Mesendoderm (in vitro differentiated cells): Measurements from ENCODE around the gene MRTFA.

ENCODE experiments used
- DNase-seq: peaks from one replicate; pipeline ENCODE4 v3.0.0; 2013
- H2AK5ac ChIP-seq: 2 replicates; pipeline ENCODE4 v1.6.1; 2013; ENCODE audit warnings: low read length, inconsistent platforms
- H2BK120ac ChIP-seq: 2 replicates; pipeline ENCODE4 v1.6.1; 2013; ENCODE audit warnings: low read depth, mild to moderate bottlenecking, low read length, moderate library complexity, mixed read lengths
- H2BK15ac ChIP-seq: replicated peaks from 2 replicates; pipeline ENCODE4 v1.6.1; 2013; ENCODE audit warnings: low read depth, mild to moderate bottlenecking, moderate library complexity
- H2BK5ac ChIP-seq: 2 replicates; pipeline ENCODE4 v1.6.1; 2013; ENCODE audit warnings: low read length, inconsistent platforms
- H3K18ac ChIP-seq: 2 replicates; pipeline ENCODE4 v1.6.1; 2013; ENCODE audit warnings: mild to moderate bottlenecking, low read length, mixed read lengths
- H3K23ac ChIP-seq: one replicate; pipeline ENCODE4 v1.6.1; 2013; ENCODE audit warnings: low read length
- H3K27ac ChIP-seq: 2 replicates; pipeline ENCODE4 v1.5.1; 2013; ENCODE audit warnings: low read depth, mild to moderate bottlenecking, inconsistent platforms, low read length, moderate library complexity
- H3K27me3 ChIP-seq: 2 replicates; pipeline ENCODE4 v1.6.1; 2013; ENCODE audit warnings: low read length, control low read depth, mild to moderate bottlenecking, inconsistent platforms; ENCODE audit not compliant: insufficient read depth, poor library complexity
- H3K36me3 ChIP-seq: 2 replicates; pipeline ENCODE4 v1.6.1; 2013; ENCODE audit warnings: low read length, inconsistent platforms; ENCODE audit not compliant: control insufficient read depth, insufficient read depth
- H3K4ac ChIP-seq: one replicate; pipeline ENCODE4 v1.6.1; 2013; ENCODE audit warnings: low read depth, mild to moderate bottlenecking, low read length, moderate library complexity
- H3K4me1 ChIP-seq: 2 replicates; pipeline ENCODE4 v1.6.1; 2013; ENCODE audit warnings: low read depth, low read length, inconsistent platforms; ENCODE audit not compliant: control insufficient read depth
- H3K4me2 ChIP-seq: 2 replicates; pipeline ENCODE4 v1.6.1; 2013; ENCODE audit warnings: low read length
- H3K4me3 ChIP-seq: 2 replicates; pipeline ENCODE4 v1.5.1; 2013; ENCODE audit warnings: mild to moderate bottlenecking, low read length
- H3K56ac ChIP-seq: one replicate; pipeline ENCODE4 v1.6.1; 2013; ENCODE audit warnings: low read length
- H3K79me1 ChIP-seq: 2 replicates; pipeline ENCODE4 v1.6.1; 2013; ENCODE audit warnings: low read length, inconsistent platforms
- H3K79me2 ChIP-seq: 2 replicates; pipeline ENCODE4 v1.6.1; 2013; ENCODE audit warnings: mild to moderate bottlenecking, low read length; ENCODE audit not compliant: control insufficient read depth, insufficient read depth
- H3K9ac ChIP-seq: 2 replicates; pipeline ENCODE4 v1.6.1; 2013; ENCODE audit warnings: low read length, inconsistent platforms
- H4K5ac ChIP-seq: one replicate; pipeline ENCODE4 v1.6.1; 2013; ENCODE audit warnings: low read length
- H4K8ac ChIP-seq: one replicate; pipeline ENCODE4 v1.6.1; 2013; ENCODE audit warnings: low read depth, mild to moderate bottlenecking, control low read depth, low read length, moderate library complexity
- WGBS: extraction: QIAGEN DNeasy Blood & Tissue Kit; methylation state at CpG from one replicate; pipeline ENCODE4 v1.1.7; 2013; ENCODE audit warnings: low lambda C conversion rate, missing lambda C conversion rate; ENCODE audit not compliant: insufficient coverage; ENCODE audit errors: extremely low coverage; 5-methylcytosine and 5-hydroxymethylcytosine counted together

MRTFA gene

GRCh38 chr22:40482886-40483285 is 153.6 kb downstream of the MRTFA start:
- Histone ChIP-seq H2AK5ac (no peak overlapping the region), H3K4me1 (peaks cover 15% of the 10 kb centered on the region), H4K8ac (no peak overlapping the region), H3K4me2 (no peak overlapping the region), H3K4me3 (no peak overlapping the region), H3K56ac (no peak overlapping the region), H2BK15ac (no peak overlapping the region), H3K4ac (no peak overlapping the region), H3K27me3 (no peaks in the 10 kb centered on the region), H2BK120ac (no peak overlapping the region), H3K36me3 (no peaks in the 10 kb centered on the region), H4K5ac (no peak overlapping the region), H2BK5ac (no peak overlapping the region), H3K27ac (no peak overlapping the region), H3K9ac (no peak overlapping the region), H3K18ac (peak overlapping the region; percentile 40), H3K23ac (no peak overlapping the region), H3K79me2 (no peaks in the 10 kb centered on the region), H3K79me1 (peaks cover 4% of the 10 kb centered on the region)
- WGBS = no CpG with 5 or more reads among the region's 5 CpGs
- DNase-seq = no peak

DNA sequence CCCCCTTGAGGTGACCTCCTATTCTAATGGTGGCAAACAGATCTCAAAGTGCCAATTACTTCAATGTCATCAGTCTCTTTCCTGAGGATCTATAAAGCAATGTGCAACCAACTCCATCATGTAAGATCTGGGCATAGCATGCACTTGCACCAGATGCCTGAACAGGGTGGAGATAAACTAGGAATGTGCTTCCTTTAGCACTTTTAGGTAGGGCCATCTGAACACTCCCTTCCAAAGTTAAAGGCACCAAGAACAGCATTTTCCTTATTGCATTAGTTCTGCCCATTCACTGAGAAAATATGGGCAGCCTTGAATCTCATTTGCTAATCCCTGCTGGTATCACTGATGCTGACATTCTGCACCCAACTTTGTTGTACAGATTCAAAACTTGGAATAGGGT is 154.1 kb downstream of the MRTFA start:
- H4K5ac ChIP-seq = no peak overlapping the region
- H3K23ac ChIP-seq = no peak overlapping the region
- no peak overlapping the region for H3K4me3 ChIP-seq
- H4K8ac ChIP-seq = no peak overlapping the region
- no peak overlapping the region for H2AK5ac ChIP-seq
- no peaks in the 10 kb centered on the region for H3K36me3 ChIP-seq
- no peak overlapping the region for H2BK5ac ChIP-seq
- H3K79me2 ChIP-seq = no peaks in the 10 kb centered on the region
- H3K27ac ChIP-seq = no peak overlapping the region
- no peak overlapping the region for H3K56ac ChIP-seq
- no peak overlapping the region for H2BK15ac ChIP-seq
- no peak overlapping the region for H3K4me2 ChIP-seq
- no peak for DNase-seq
- no peaks in the 10 kb centered on the region for H3K27me3 ChIP-seq
- H3K4ac ChIP-seq = no peak overlapping the region
- H2BK120ac ChIP-seq = no peak overlapping the region
- peaks cover 4% of the 10 kb centered on the region for H3K79me1 ChIP-seq
- no peak overlapping the region for H3K18ac ChIP-seq
- no peak overlapping the region for H3K9ac ChIP-seq
- peaks cover 15% of the 10 kb centered on the region for H3K4me1 ChIP-seq

DNA sequence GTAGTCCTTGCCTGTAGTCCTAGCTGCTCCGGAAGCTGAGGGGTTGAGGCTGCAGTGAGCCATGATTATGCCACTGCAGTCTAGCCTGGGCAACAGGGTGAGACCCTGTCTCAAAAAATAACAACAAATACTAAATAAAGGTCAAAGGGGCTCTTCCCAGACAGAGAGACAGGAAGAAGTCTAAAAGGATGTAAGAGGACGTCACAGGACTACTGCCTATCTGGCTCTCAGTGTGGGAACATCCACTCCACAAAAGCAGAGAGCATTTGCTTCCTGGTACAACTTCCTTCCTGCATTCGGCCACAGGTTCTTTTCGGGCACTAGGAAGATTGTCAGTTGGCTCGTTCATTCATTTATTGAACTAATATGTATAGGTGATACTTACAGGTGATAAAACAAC is 155.5 kb downstream of the MRTFA start:
- no peaks in the 10 kb centered on the region for H3K36me3 ChIP-seq
- no peak for DNase-seq
- no peak overlapping the region for H3K4me2 ChIP-seq
- no peak overlapping the region for H2BK15ac ChIP-seq
- H2BK5ac ChIP-seq = no peak overlapping the region
- no peak overlapping the region for H2AK5ac ChIP-seq
- no peaks in the 10 kb centered on the region for H3K79me2 ChIP-seq
- H4K8ac ChIP-seq = no peak overlapping the region
- peak overlapping the region; percentile 90 for H3K4ac ChIP-seq
- no peak overlapping the region for H3K23ac ChIP-seq
- H3K56ac ChIP-seq = no peak overlapping the region
- peak overlapping the region; percentile 90 for H3K18ac ChIP-seq
- WGBS = no CpG with 5 or more reads among the region's 5 CpGs
- no peak overlapping the region for H3K9ac ChIP-seq
- H3K79me1 ChIP-seq = peaks cover 4% of the 10 kb centered on the region
- peak overlapping the region; percentile 47 for H2BK120ac ChIP-seq
- H4K5ac ChIP-seq = no peak overlapping the region
- H3K4me3 ChIP-seq = no peak overlapping the region
- H3K27me3 ChIP-seq = no peaks in the 10 kb centered on the region
- H3K27ac ChIP-seq = no peak overlapping the region
- peaks cover 15% of the 10 kb centered on the region for H3K4me1 ChIP-seq

- Histone ChIP-seq H2BK15ac (no peak overlapping the region), H3K56ac (no peak overlapping the region), H3K18ac (peak overlapping the region; percentile 60), H4K8ac (no peak overlapping the region), H3K4me2 (no peak overlapping the region), H3K9ac (no peak overlapping the region), H3K27ac (no peak overlapping the region), H3K79me1 (peaks cover 4% of the 10 kb centered on the region), H4K5ac (no peak overlapping the region), H3K4me3 (no peak overlapping the region), H3K36me3 (no peaks in the 10 kb centered on the region), H2AK5ac (no peak overlapping the region), H3K4me1 (peaks cover 9% of the 10 kb centered on the region), H2BK5ac (no peak overlapping the region), H3K27me3 (no peaks in the 10 kb centered on the region), H3K4ac (no peak overlapping the region), H3K79me2 (no peaks in the 10 kb centered on the region), H3K23ac (no peak overlapping the region), H2BK120ac (no peak overlapping the region)
- DNase-seq = no peak
- no CpG with 5 or more reads among the region's 2 CpGs for WGBS
Measured at GRCh38 chr22:40479887-40480538, 156.5 kb downstream of the MRTFA start.

DNA sequence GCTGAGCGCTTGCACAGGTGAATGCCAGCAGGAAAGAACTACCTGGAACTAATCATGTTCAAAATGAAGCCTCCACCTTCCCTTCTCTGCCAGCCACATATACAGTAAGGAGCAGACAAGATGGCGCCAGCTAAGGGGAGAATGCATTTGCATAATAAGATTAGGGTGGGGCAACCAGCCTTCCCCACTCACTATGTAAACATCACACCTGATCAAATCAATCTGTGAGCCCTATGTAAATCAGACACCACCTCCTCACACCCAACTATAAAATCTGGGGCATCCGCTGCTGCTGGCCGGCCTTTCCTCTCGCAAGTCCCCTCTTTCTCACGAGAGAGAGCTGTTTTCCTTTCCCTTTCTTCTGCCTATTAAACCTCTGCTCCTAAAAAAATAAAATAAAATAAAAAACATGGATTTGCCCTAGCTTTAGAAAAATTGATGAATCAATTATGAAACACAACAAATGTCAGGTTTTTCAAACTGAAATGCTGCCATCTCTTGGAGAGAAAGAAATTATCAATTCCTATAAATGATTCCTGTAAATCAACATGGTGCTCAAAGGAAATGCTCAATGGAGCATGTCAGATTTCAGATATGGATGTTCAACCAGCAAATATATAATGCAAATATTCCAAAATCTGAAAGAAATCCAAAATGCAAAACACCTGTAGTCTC is 157.3 kb downstream of the MRTFA start:
- Histone ChIP-seq H3K9ac (no peak overlapping the region), H2BK120ac (peak overlapping the region; percentile 34), H3K4me1 (peaks cover 8% of the 10 kb centered on the region), H3K56ac (peak overlapping the region; percentile 47), H4K8ac (no peak overlapping the region), H2BK5ac (peak overlapping the region; percentile 81), H2BK15ac (no peak overlapping the region), H3K4me3 (no peak overlapping the region), H3K4me2 (no peak overlapping the region), H3K23ac (no peak overlapping the region), H3K27me3 (no peaks in the 10 kb centered on the region), H3K18ac (peak overlapping the region; percentile 81), H3K4ac (no peak overlapping the region), H2AK5ac (no peak overlapping the region), H3K79me2 (no peaks in the 10 kb centered on the region), H4K5ac (no peak overlapping the region), H3K36me3 (no peaks in the 10 kb centered on the region), H3K79me1 (peaks cover 4% of the 10 kb centered on the region), H3K27ac (peak overlapping the region; percentile 18)
- WGBS = no CpG with 5 or more reads among the region's 6 CpGs
- peak; percentile 96 for DNase-seq
